ENCODE data around the gene CKM.

GRCh38 chr19:45315304-45315703, 7.4 kb downstream of the CKM start:
- no peak for TF ChIP-seq HMGXB4 (CRISPR knock-in tag; IDR thresholded peaks at IDR 0.05; ENCODE audit: borderline replicate concordance)
- no peak for TF ChIP-seq MAX (IDR thresholded peaks at IDR 0.05)
- TF ChIP-seq HOXB5 (CRISPR knock-in tag; IDR thresholded peaks at IDR 0.05), result no peak
- TF ChIP-seq KDM5A (IDR thresholded peaks at IDR 0.05), result no peak
- TF ChIP-seq CHD2 (IDR thresholded peaks at IDR 0.05; ENCODE audit: low read length, partially characterized antibody), result no peak
- TF ChIP-seq HOXB13 (CRISPR knock-in tag; IDR thresholded peaks at IDR 0.05; ENCODE audit: low read depth), result no peak
- TF ChIP-seq JUNB (IDR thresholded peaks at IDR 0.05), result no peak
- no peak for TF ChIP-seq CTCF (IDR thresholded peaks at IDR 0.05)
- TF ChIP-seq EP300 (IDR thresholded peaks at IDR 0.05), result no peak
- no peak for TF ChIP-seq EHMT2 (IDR thresholded peaks at IDR 0.05; ENCODE audit: low read depth)
- no peak for TF ChIP-seq POLR2A (IDR thresholded peaks at IDR 0.05; ENCODE audit: low read length)
- TF ChIP-seq RAD21 (conservative IDR thresholded peaks at IDR 0.05 in 1 of 2, IDR thresholded peaks at IDR 0.05 in 1 of 2), result no peak
- no peak for TF ChIP-seq GATA3 (IDR thresholded peaks at IDR 0.05; ENCODE audit: borderline replicate concordance)
